Upper lobe of right lung (tissue), 1 donor: ENCODE results near the gene ASPN. TPM values are rescaled to one million over a fixed set of nuclear protein-coding genes. Genes with fewer than 3 reads are reported as not detected.

Experiments
- ATAC-seq: fragments of 200-7000 bp; cut with Tn5 transposase; one replicate; pipeline ENCODE4 v1.9.1; 2020; ENCODE audit warnings: mild to moderate bottlenecking, moderate library complexity
- DNase-seq: peaks from one replicate; pipeline ENCODE4 v3.0.0-alpha.2; 2020
- H3K27ac ChIP-seq: fragments of 200-600 bp; one replicate; pipeline ENCODE4 v1.8.0; 2022
- H3K27me3 ChIP-seq: fragments of 200-600 bp; one replicate; pipeline ENCODE4 v1.8.0; 2022; ENCODE audit warnings: mild to moderate bottlenecking
- H3K36me3 ChIP-seq: fragments of 200-600 bp; one replicate; pipeline ENCODE4 v1.8.0; 2022
- H3K4me1 ChIP-seq: fragments of 200-600 bp; one replicate; pipeline ENCODE4 v1.8.0; 2022
- H3K4me3 ChIP-seq: fragments of 200-600 bp; one replicate; pipeline ENCODE4 v1.8.0; 2022; ENCODE audit warnings: mild to moderate bottlenecking
- H3K9me3 ChIP-seq: fragments of 200-600 bp; one replicate; pipeline ENCODE4 v1.8.0; 2022
- CTCF ChIP-seq: fragments of 200-600 bp; IDR thresholded peaks from one replicate; pipeline ENCODE4 v1.8.0; 2022; ENCODE audit warnings: antibody characterized with exemption
- intact Hi-C: fragments of 100-400 bp; cut with DNase I; formaldehyde crosslinking; loops from one replicate; pipeline ENCODE4 v1.11.0; 2022
- total RNA-seq: library from RNA; stranded (reverse); fragmentation: NEBNext Ultra II Directional; extraction: Animal tissue kit (Norgen Biotek cat#: 25700); gene quantifications from one replicate; pipeline ENCODE4 v1.2.1, GENCODE V29; 2021
- donor health status: DM: no; HTN: yes; CAD: no; lungs with severe emphysema.

Gene ASPN
- total RNA-seq, 1 donor from 2014 or later = 7.5 TPM

GRCh38 chr9:92499701-92500100 lies 17.4 kb upstream of the ASPN start:
- TF ChIP-seq CTCF = no peak
- Histone ChIP-seq H3K4me1 (no peaks in the 10 kb centered on the region), H3K27me3 (no peaks in the 10 kb centered on the region), H3K27ac (no peak overlapping the region), H3K4me3 (no peak overlapping the region), H3K36me3 (no peaks in the 10 kb centered on the region), H3K9me3 (no peaks in the 10 kb centered on the region)
- ATAC-seq (no peak), DNase-seq (no peak)
- intact Hi-C loops = no loop called here

DNA sequence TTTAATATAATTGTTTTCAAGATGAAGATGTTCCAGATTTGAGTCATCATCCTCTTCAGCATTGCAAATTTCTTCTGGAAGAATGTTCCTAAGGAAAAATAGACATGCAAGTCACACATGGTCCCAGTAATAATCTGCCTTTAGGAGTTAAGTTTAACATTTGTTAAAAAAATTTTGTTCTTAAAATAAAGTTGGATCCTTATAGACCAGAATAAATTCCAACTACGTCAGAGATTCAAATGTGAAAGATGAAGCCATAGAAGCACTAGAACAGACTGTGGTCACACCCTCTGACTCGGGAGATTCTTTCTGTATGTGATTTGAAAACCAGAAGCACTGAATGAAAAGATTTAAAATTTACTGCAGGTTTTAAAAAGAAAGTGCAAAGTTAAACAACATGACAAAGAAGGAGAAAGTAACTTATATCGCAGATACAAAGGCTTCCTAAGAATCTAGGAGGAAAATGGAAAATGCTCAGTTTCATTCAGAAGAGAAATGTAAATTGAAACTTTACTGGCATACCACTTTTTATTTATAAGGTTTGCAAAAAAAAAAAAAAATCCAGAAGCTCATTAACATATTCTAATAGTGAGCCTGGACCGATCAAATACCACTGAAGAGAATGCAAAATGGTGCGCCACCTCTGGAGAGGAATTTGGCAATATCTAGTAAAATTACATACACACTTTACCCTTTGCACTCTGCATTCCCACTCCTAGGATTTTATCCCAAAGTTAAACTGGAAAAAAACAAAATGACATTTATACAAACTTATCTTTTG lies 14.3 kb upstream of the ASPN start:
- no peaks in the 10 kb centered on the region for H3K4me1 ChIP-seq
- TF ChIP-seq CTCF = no peak
- no peak overlapping the region for H3K4me3 ChIP-seq
- H3K27ac ChIP-seq = no peak overlapping the region
- ATAC-seq (no peak), DNase-seq (no peak)
- no peaks in the 10 kb centered on the region for H3K27me3 ChIP-seq
- no peaks in the 10 kb centered on the region for H3K36me3 ChIP-seq
- intact Hi-C loops = no loop called here
- H3K9me3 ChIP-seq = no peaks in the 10 kb centered on the region

- Histone ChIP-seq H3K4me3 (no peak overlapping the region), H3K27ac (no peak overlapping the region), H3K27me3 (no peaks in the 10 kb centered on the region), H3K4me1 (no peaks in the 10 kb centered on the region), H3K36me3 (no peaks in the 10 kb centered on the region), H3K9me3 (no peaks in the 10 kb centered on the region)
- no peak for DNase-seq
- intact Hi-C loops = no loop called here
- no peak for ATAC-seq
- TF ChIP-seq CTCF = no peak
These were observed 12.6 kb upstream of the ASPN start for GRCh38 chr9:92494856-92495255.

DNA sequence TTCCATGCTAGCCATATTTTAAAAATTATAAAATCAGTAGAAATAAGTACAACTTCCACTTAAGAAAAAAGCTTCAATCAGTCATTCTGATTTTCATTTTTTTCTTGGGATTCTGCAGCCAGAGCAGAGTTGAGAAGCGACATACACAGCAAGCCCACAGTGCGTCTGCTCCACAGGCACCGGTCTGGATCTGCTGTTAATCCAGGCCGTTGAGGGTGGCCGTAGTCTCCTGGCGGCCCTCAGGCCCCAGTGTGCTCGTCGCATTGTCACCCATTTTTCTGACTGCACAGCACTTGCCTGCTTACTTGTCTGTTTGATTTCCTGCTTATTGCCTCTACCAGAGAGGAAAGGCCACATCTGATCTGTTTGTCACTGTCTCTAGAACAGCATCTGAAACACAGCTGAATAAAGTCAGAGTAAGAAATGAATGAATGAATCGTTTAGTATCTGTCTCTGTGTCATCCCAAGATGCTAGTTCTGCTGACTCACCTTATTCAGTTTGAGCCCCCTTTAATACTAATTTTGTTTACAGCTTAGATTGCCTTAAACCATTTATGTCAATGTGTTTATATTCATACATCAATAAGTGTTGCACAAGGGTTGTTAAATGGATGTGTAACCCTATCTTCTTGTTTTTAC lies 11.6 kb upstream of the ASPN start:
- Histone ChIP-seq H3K4me3 (no peak overlapping the region), H3K27me3 (no peaks in the 10 kb centered on the region), H3K4me1 (no peaks in the 10 kb centered on the region), H3K27ac (no peak overlapping the region), H3K9me3 (no peaks in the 10 kb centered on the region), H3K36me3 (no peaks in the 10 kb centered on the region)
- DNase-seq (no peak), ATAC-seq (no peak)
- intact Hi-C loops = no loop called here
- TF ChIP-seq CTCF = no peak

GRCh38 chr9:92492781-92493401 lies 10.6 kb upstream of the ASPN start:
- intact Hi-C loops = no loop called here
- no peak for TF ChIP-seq CTCF
- Histone ChIP-seq H3K27ac (no peak overlapping the region), H3K36me3 (no peaks in the 10 kb centered on the region), H3K4me1 (no peaks in the 10 kb centered on the region), H3K27me3 (no peaks in the 10 kb centered on the region), H3K9me3 (no peaks in the 10 kb centered on the region), H3K4me3 (no peak overlapping the region)
- ATAC-seq (no peak), DNase-seq (no peak)
